Endothelial cell of umbilical vein (primary cell): ENCODE results near the gene C7. TPM values are rescaled to one million over a fixed set of nuclear protein-coding genes. Genes with fewer than 3 reads are reported as not detected.

Experiments used
- Bru-seq: library from RNA; stranded (reverse); fragments of 400-500 nt; gene quantifications from one replicate; lab custom pipeline; 2021; lab: Mats Ljungman, UMichigan
- BruChase-seq, 2 experiments: library from RNA; stranded (reverse); fragments of 400-500 nt; gene quantifications; one replicate each; lab custom pipeline; 2021; lab: Mats Ljungman, UMichigan
- BruUV-seq: library from RNA; stranded (reverse); fragments of 400-500 nt; replicated peaks from 2 replicates; lab custom pipeline; 2021; lab: Mats Ljungman, UMichigan
- CTCF ChIA-PET: fragments of 300-600, 350-600 bp; sonication (Branson Sonifier 250); formaldehyde crosslinking; loops from one replicate; lab custom pipeline; 2021; ENCODE audit warnings: antibody characterized with exemption, inconsistent platforms; lab: Charles Lee
- POLR2A ChIA-PET: fragments of 300-600, 350-600 bp; sonication (Branson Sonifier 250); formaldehyde crosslinking; loops from one replicate; lab custom pipeline; 2021; ENCODE audit warnings: antibody characterized with exemption, inconsistent platforms; lab: Charles Lee
- DNase-seq: peaks from one replicate; pipeline ENCODE4 v3.0.0-alpha.2; 2011; ENCODE audit warnings: low read depth, low spot score
- FAIRE-seq: peaks from 2 replicates; lab custom pipeline; 2011; peaks lifted over from hg19 to GRCh38; lab: Jason Lieb, UNC
- H2AFZ ChIP-seq: 2 replicates; pipeline ENCODE4 v1.6.0; 2012; ENCODE audit warnings: low read depth, low read length, control low read depth, inconsistent platforms
- H3K27ac ChIP-seq: 2 replicates; pipeline ENCODE4 v1.5.1; 2011; ENCODE audit warnings: low read depth, mild to moderate bottlenecking, control low read depth, low read length, moderate library complexity; ENCODE audit not compliant: insufficient read depth
- H3K27me3 ChIP-seq, 2 experiments: 2 replicates each; pipeline versions ENCODE4 v1.6.0 to v1.6.1; 2011; ENCODE audit warnings: low read length in 2 of 2, mixed read lengths in 1 of 2; ENCODE audit not compliant: control insufficient read depth in 2 of 2, insufficient read depth in 2 of 2
- H3K36me3 ChIP-seq, 2 experiments: 2 replicates in 1 of 2; 3 replicates in 1 of 2; pipeline ENCODE4 v1.5.1; 2011; ENCODE audit warnings: low read length in 2 of 2, mild to moderate bottlenecking in 1 of 2, moderate library complexity in 1 of 2; ENCODE audit not compliant: control insufficient read depth in 2 of 2, insufficient read depth in 2 of 2; ENCODE audit errors: extremely low read depth in 1 of 2
- H3K4me1 ChIP-seq: 3 replicates; pipeline ENCODE4 v1.5.1; 2011; ENCODE audit warnings: mild to moderate bottlenecking, low read length; ENCODE audit not compliant: control insufficient read depth, insufficient read depth; ENCODE audit errors: extremely low read depth
- H3K4me2 ChIP-seq: 2 replicates; pipeline ENCODE4 v1.6.1; 2011; ENCODE audit warnings: low read length, control low read depth, mixed read lengths; ENCODE audit not compliant: insufficient read depth
- H3K4me3 ChIP-seq, 3 experiments: fragments of 200-600 bp in 1 of 3; sonication (generic), shearing (Covaris generic) in 1 of 3; replicated peaks in 1 of 3; 2 replicates each; pipeline ENCODE4 v1.5.1; 2011 to 2016; ENCODE audit warnings: control low read depth in 3 of 3, low read length in 3 of 3, mild to moderate bottlenecking in 2 of 3, inconsistent platforms in 1 of 3, low read depth in 1 of 3, moderate library complexity in 1 of 3; ENCODE audit not compliant: insufficient read depth in 1 of 3
- H3K79me2 ChIP-seq: 2 replicates; pipeline ENCODE4 v1.6.0; 2012; ENCODE audit warnings: low read length, inconsistent platforms; ENCODE audit not compliant: control insufficient read depth, insufficient read depth
- H3K9ac ChIP-seq: replicated peaks from 2 replicates; pipeline ENCODE3; 2011; ENCODE audit warnings: low read length, control low read depth; ENCODE audit not compliant: insufficient read depth; ENCODE audit errors: extremely low read depth
- H3K9me1 ChIP-seq: replicated peaks from 3 replicates; pipeline ENCODE4 v1.6.0; 2011; ENCODE audit warnings: mild to moderate bottlenecking, low read length; ENCODE audit not compliant: control insufficient read depth, insufficient read depth; ENCODE audit errors: extremely low read depth
- H3K9me3 ChIP-seq: replicated peaks from 2 replicates; pipeline ENCODE4 v1.5.1; 2012; ENCODE audit warnings: low read length, inconsistent platforms; ENCODE audit not compliant: control insufficient read depth, insufficient read depth
- H4K20me1 ChIP-seq: replicated peaks from 2 replicates; pipeline ENCODE3; 2011; ENCODE audit warnings: mild to moderate bottlenecking, low read length; ENCODE audit not compliant: control insufficient read depth, insufficient read depth; ENCODE audit errors: extremely low read depth
- EZH2 ChIP-seq: IDR thresholded peaks from 2 replicates; pipeline ENCODE4 v1.6.1; 2012; ENCODE audit warnings: borderline replicate concordance, low read depth, mild to moderate bottlenecking, moderate library complexity, low read length, inconsistent platforms; ENCODE audit not compliant: severe bottlenecking
- FOS ChIP-seq: IDR thresholded peaks from 2 replicates; pipeline ENCODE4 v1.6.1; 2011; ENCODE audit warnings: mild to moderate bottlenecking, low read length, moderate library complexity, borderline replicate concordance; ENCODE audit not compliant: insufficient read depth
- GATA2 ChIP-seq: IDR thresholded peaks from 2 replicates; pipeline ENCODE4 v1.7.0; 2011; ENCODE audit warnings: low read depth, mild to moderate bottlenecking, moderate library complexity, mixed read lengths, low read length; ENCODE audit not compliant: insufficient read length, insufficient read depth
- JUN ChIP-seq: IDR thresholded peaks from 2 replicates; pipeline ENCODE4 v1.6.1; 2011; ENCODE audit warnings: borderline replicate concordance, low read depth; ENCODE audit not compliant: insufficient read length, insufficient read depth
- MYC ChIP-seq: IDR thresholded peaks from one replicate; pipeline ENCODE4 v1.6.1; 2011; ENCODE audit warnings: mild to moderate bottlenecking, low read depth, low read length
- POLR2A ChIP-seq: IDR thresholded peaks from 2 replicates; pipeline ENCODE4 v1.6.1; 2012; ENCODE audit warnings: low read depth, mild to moderate bottlenecking, control low read depth, low read length
- POLR2AphosphoS5 ChIP-seq: IDR thresholded peaks from 2 replicates; pipeline ENCODE4 v1.6.1; 2012; ENCODE audit warnings: low read depth, mild to moderate bottlenecking, control low read depth, low read length, moderate library complexity; ENCODE audit not compliant: insufficient read depth
- dilution Hi-C: fragments of 300-500 bp; cut with MboI; formaldehyde crosslinking; loops from one replicate; pipeline ENCODE4 v1.15.0; 2019; ENCODE audit warnings: low sequenced_read_pairs; ENCODE audit not compliant: extremely low pct_ligation_motif_present
- intact Hi-C: fragments of 100-400 bp; cut with micrococcal nuclease; formaldehyde crosslinking; loops from one replicate; pipeline ENCODE4 v1.10.0; 2022
- long read RNA-seq: library from polyadenylated mRNA; stranded (forward); transcript quantifications from one replicate; pipeline ENCODE4 v2.0.0, GENCODE V29; 2021
- polyA minus RNA-seq, 3 experiments: library from RNA; depleted of rRNA, polyadenylated mRNA; stranded (reverse); fragments of >200 nt; gene quantifications; 1 replicate in 1 of 3; 2 replicates in 2 of 3; pipeline ENCODE4 v1.2.3, GENCODE V29; 2011
- polyA plus RNA-seq, 4 experiments: library from polyadenylated mRNA; depleted of rRNA in 3 of 4; stranded (reverse) in 3 of 4; unstranded in 1 of 4; fragments of >200 nt; gene quantifications; 2 replicates each; pipeline versions ENCODE4 v1.2.1 to v1.2.3, GENCODE V29; 2011 to 2012; ENCODE audit warnings: missing spikeins in 1 of 4
- total RNA-seq: library from RNA; stranded (reverse); gene quantifications from 2 replicates; pipeline ENCODE4 v1.2.3, GENCODE V29; 2021
- TF ChIP-seq, protein P1 (sequence below): IDR thresholded peaks from 2 replicates; pipeline ENCODE4 v1.6.1; 2011; ENCODE audit not compliant: insufficient read depth, insufficient read length
- TF ChIP-seq, protein P2 (sequence below), 2 donors: IDR thresholded peaks; 1 replicate in 1 of 2; 2 replicates in 1 of 2; pipeline ENCODE4 v1.5.1; 2011; ENCODE audit warnings: low read length in 2 of 2, mild to moderate bottlenecking in 2 of 2, moderate library complexity in 2 of 2, control low read depth in 1 of 2, inconsistent platforms in 1 of 2, low read depth in 1 of 2; ENCODE audit not compliant: insufficient read depth in 1 of 2; ENCODE audit errors: extremely low read depth in 1 of 2

C7 gene
- total RNA-seq (0.29 TPM in 1 of 2 replicates, not detected in the other), polyA plus RNA-seq (0.08 and 0.37 TPM in 2 replicates), polyA minus RNA-seq (3.3 TPM in 1 of 2 replicates, not detected in the other), Bru-seq, nascent RNA (percentile 17 among the genes with signal in this experiment), BruChase-seq, experiment 1, labeled RNA remaining after a 6-hour chase (percentile 14 among the genes with signal in this experiment), BruChase-seq, experiment 2, labeled RNA remaining after a 2-hour chase (percentile 15 among the genes with signal in this experiment)
- polyA plus RNA-seq (2011; cell fraction: cytosol; rRNA removed) = 0.14 and 0.92 TPM in 2 replicates
- polyA plus RNA-seq (2011; cell fraction: nucleus; rRNA removed) = 0.16 and 0.71 TPM in 2 replicates
- 0.24 TPM in 1 of 2 replicates, not detected in the other for polyA plus RNA-seq (2012)
- polyA minus RNA-seq (2011; cell fraction: cytosol; rRNA and poly(A)+ RNA removed) = not detected
- polyA minus RNA-seq (2011; cell fraction: nucleus; rRNA and poly(A)+ RNA removed) = 0.10 TPM in 1 of 2 replicates, not detected in the other
- long read RNA-seq = 0 reads

DNA sequence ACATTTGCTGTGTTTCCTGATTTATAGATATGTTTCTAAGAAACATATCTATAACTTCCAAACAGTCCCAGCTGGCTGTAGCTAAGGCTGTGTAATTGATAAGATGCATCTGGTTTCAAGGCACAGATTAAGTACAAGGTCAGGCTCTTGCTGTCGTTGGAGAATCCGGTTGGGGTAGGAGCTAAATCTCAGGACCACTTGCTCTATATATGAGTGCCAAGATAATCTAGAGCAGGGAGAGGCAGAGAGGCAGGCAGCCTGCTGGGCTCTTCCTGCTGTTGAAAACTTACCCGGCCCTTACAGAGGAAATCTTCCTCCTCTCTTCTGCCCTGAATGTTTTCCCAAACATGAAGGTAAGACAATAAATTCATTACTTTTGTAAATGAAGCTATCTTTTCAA, at the start of gene C7:
Gene C7, plus strand, starts transcription at position 234 of the 400 bp plus-strand sequence. Its CDS starts 114 bp downstream, at position 348.
- no peak within 1 kb of the TSS for H2AFZ ChIP-seq
- H3K9me1 ChIP-seq = no peaks in the 10 kb centered on the region
- DNase-seq = peak; percentile 35
- no peaks in the 10 kb centered on the region for H3K79me2 ChIP-seq
- no peaks in the 10 kb centered on the region for H3K9me3 ChIP-seq
- H4K20me1 ChIP-seq = no peaks in the 10 kb centered on the region
- H3K9ac ChIP-seq = no peak within 1 kb of the TSS
- dilution Hi-C loops (no loop called here), intact Hi-C loops (loop anchor here (10.0 kb wide), 1 partner anchor 436 kb away; no protein-coding TSS in a partner anchor)
- no peak for FAIRE-seq
- no peak within 1 kb of the TSS for H3K4me2 ChIP-seq
- H3K27ac ChIP-seq = no peak within 1 kb of the TSS
- no peak within 1 kb of the TSS for H3K4me3 ChIP-seq
- ChIA-PET POLR2A (no interaction called here), CTCF (no interaction called here)
- H3K36me3 ChIP-seq = no peaks in the 10 kb centered on the region
- BruUV-seq = no TSS peak
- H3K27me3 ChIP-seq = peaks cover 3 to 4% of the 10 kb centered on the region in 2 experiments
- TF ChIP-seq GATA2 = no peak
- TF ChIP-seq FOS = no peak
- TF ChIP-seq POLR2AphosphoS5 = no peak
- TF ChIP-seq JUN = no peak
- no peak for TF ChIP-seq EZH2
- TF ChIP-seq, protein P1, sequence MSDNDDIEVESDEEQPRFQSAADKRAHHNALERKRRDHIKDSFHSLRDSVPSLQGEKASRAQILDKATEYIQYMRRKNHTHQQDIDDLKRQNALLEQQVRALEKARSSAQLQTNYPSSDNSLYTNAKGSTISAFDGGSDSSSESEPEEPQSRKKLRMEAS = no peak
- TF ChIP-seq, protein P2, sequence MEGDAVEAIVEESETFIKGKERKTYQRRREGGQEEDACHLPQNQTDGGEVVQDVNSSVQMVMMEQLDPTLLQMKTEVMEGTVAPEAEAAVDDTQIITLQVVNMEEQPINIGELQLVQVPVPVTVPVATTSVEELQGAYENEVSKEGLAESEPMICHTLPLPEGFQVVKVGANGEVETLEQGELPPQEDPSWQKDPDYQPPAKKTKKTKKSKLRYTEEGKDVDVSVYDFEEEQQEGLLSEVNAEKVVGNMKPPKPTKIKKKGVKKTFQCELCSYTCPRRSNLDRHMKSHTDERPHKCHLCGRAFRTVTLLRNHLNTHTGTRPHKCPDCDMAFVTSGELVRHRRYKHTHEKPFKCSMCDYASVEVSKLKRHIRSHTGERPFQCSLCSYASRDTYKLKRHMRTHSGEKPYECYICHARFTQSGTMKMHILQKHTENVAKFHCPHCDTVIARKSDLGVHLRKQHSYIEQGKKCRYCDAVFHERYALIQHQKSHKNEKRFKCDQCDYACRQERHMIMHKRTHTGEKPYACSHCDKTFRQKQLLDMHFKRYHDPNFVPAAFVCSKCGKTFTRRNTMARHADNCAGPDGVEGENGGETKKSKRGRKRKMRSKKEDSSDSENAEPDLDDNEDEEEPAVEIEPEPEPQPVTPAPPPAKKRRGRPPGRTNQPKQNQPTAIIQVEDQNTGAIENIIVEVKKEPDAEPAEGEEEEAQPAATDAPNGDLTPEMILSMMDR (IDR thresholded peaks at IDR 0.05; ENCODE audit: extremely low read depth in 1 of 2, insufficient read depth in 1 of 2, low read depth in 1 of 2, low read length in 2 of 2) = no peak
- TF ChIP-seq MYC = no peak
- TF ChIP-seq POLR2A = no peak
- no peaks in the 10 kb centered on the region for H3K4me1 ChIP-seq
